Osteoblast (primary cell): ENCODE results near the gene ZNF212. TPM values are rescaled to one million over a fixed set of nuclear protein-coding genes. Genes with fewer than 3 reads are reported as not detected.

Experiments used
- DNase-seq: peaks from one replicate; pipeline ENCODE4 v3.0.0; 2011; ENCODE audit warnings: low spot score, mixed read lengths; ENCODE audit not compliant: insufficient read length; ENCODE audit errors: missing footprints
- H2AFZ ChIP-seq: 2 replicates; pipeline ENCODE4 v1.6.0; 2011; ENCODE audit warnings: mild to moderate bottlenecking, low read length
- H3K27ac ChIP-seq: 2 replicates; pipeline ENCODE4 v1.5.1; 2011; ENCODE audit warnings: mild to moderate bottlenecking, low read depth, low read length, moderate library complexity
- H3K27me3 ChIP-seq: 2 replicates; pipeline ENCODE4 v1.6.0; 2012; ENCODE audit warnings: mild to moderate bottlenecking, control low read depth, inconsistent platforms, low read length, moderate library complexity; ENCODE audit not compliant: insufficient read depth
- H3K36me3 ChIP-seq: 2 replicates; pipeline ENCODE4 v1.5.1; 2011; ENCODE audit warnings: mild to moderate bottlenecking, low read length, control low read depth, moderate library complexity; ENCODE audit not compliant: insufficient read depth
- H3K4me1 ChIP-seq: 2 replicates; pipeline ENCODE4 v1.5.1; 2011; ENCODE audit warnings: mild to moderate bottlenecking, low read length, control low read depth, moderate library complexity; ENCODE audit not compliant: insufficient read depth
- H3K4me2 ChIP-seq: 2 replicates; pipeline ENCODE4 v1.6.0; 2011; ENCODE audit warnings: mild to moderate bottlenecking, low read length; ENCODE audit not compliant: insufficient read depth
- H3K4me3 ChIP-seq: fragments of 200-600 bp; sonication (generic); 3 replicates; pipeline ENCODE4 v1.5.1; 2012; ENCODE audit warnings: mild to moderate bottlenecking, low read length, inconsistent platforms; ENCODE audit not compliant: insufficient read depth
- H3K79me2 ChIP-seq: 2 replicates; pipeline ENCODE4 v1.6.0; 2012; ENCODE audit warnings: mild to moderate bottlenecking, low read length, control low read depth, inconsistent platforms; ENCODE audit not compliant: insufficient read depth
- H3K9me3 ChIP-seq: 2 replicates; pipeline ENCODE4 v1.5.1; 2011; ENCODE audit warnings: low read depth, low read length, control low read depth
- H4K20me1 ChIP-seq: 2 replicates; pipeline ENCODE4 v1.6.0; 2012; ENCODE audit warnings: mild to moderate bottlenecking, low read length, control low read depth; ENCODE audit not compliant: insufficient read depth
- CTCF ChIP-seq: IDR thresholded peaks from 2 replicates; pipeline ENCODE4 v1.5.1; 2011; ENCODE audit warnings: mild to moderate bottlenecking, low read depth, low read length, moderate library complexity; ENCODE audit errors: extremely low read depth
- total RNA-seq: library from RNA; depleted of rRNA; stranded (reverse); fragments of >200 nt; gene quantifications from 2 replicates; pipeline ENCODE4 v1.2.3, GENCODE V29; 2012

Gene ZNF212
- total RNA-seq, 1 donor = 9.0 TPM

DNA sequence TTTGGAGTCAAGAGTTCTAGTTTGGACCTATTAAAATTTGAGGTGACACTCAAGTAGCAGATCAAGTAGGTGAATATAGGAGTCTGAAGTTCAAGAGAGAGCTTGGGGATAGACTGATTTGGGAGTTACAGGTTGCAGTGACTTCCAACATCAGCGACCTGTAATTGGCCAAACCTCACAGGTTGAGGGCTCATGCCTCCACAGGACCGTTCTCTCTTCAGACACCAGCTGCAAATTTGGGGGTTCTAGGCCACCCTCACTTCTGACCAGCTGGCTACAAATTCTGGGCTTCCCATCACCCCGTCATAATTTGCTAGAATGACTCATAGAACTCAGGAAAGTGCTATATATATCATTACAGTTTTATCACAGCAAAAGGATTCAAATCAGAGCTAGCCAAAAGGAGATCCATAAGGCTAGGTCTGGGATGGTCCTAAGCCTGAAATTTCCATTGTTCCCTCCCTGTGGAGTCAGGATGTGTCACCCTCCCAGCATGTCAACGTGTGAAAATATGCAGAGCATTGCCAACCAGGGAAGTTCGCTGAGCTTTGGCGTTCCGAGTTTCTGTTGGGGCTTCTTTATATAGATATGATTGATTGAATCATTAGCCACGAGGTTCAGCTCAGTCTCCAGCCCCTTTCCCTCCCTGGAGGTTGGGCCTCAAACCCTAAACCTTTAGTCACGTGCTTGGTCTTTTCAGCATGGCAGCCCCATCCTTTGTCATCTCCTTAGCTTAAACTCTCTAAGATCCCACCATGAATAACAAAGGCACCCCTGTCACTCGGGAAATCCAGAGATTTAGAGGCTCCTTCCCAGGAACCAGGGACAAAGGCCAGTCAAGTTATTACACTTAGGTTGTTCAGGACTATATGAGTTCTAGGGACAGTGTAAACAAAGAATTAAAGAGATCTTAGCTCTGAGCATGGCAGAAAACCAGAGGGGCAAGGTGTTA is 20.7 kb upstream of the ZNF212 start:
- no peaks in the 10 kb centered on the region for H3K79me2 ChIP-seq
- peaks cover 4% of the 10 kb centered on the region for H4K20me1 ChIP-seq
- H3K4me1 ChIP-seq = peaks cover 18% of the 10 kb centered on the region
- no peaks in the 10 kb centered on the region for H3K27me3 ChIP-seq
- H3K27ac ChIP-seq = peak overlapping the region; percentile 4
- no peak overlapping the region for H3K4me3 ChIP-seq
- no peak overlapping the region for H3K4me2 ChIP-seq
- H3K9me3 ChIP-seq = no peaks in the 10 kb centered on the region
- no peak for TF ChIP-seq CTCF
- no peak overlapping the region for H2AFZ ChIP-seq
- H3K36me3 ChIP-seq = peaks cover 37% of the 10 kb centered on the region
- DNase-seq = peak; percentile 94

DNA sequence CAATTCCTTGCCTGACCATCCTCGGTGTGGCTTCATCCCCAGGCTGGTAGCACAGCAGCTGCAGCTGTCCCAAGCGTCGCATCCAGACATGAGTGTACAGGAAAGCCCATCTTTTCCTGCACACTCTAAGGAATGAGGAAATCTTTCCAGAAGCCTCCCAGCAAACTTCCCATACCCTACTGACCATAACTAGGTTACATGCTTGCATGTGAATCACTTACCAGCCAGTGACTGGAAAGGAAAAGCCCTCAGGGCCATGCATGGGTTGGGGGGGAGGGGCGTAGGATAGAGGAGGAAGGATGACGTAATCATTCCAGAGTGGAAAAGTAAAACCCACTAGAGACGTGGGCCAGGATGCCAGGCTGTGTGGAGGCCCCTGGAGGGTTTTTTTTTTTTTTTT is 18.9 kb upstream of the ZNF212 start:
- Histone ChIP-seq H3K9me3 (no peaks in the 10 kb centered on the region), H3K36me3 (peaks cover 24% of the 10 kb centered on the region), H2AFZ (no peak overlapping the region), H3K4me3 (no peak overlapping the region), H4K20me1 (peaks cover 4% of the 10 kb centered on the region), H3K4me2 (no peak overlapping the region), H3K4me1 (peaks cover 18% of the 10 kb centered on the region), H3K27ac (peak overlapping the region; percentile 84), H3K79me2 (no peaks in the 10 kb centered on the region), H3K27me3 (no peaks in the 10 kb centered on the region)
- TF ChIP-seq CTCF = no peak
- peak; percentile 99 for DNase-seq

GRCh38 chr7:149223176-149223575 is 16.3 kb upstream of the ZNF212 start:
- Histone ChIP-seq H3K9me3 (no peaks in the 10 kb centered on the region), H3K4me1 (peaks cover 17% of the 10 kb centered on the region), H4K20me1 (peaks cover 4% of the 10 kb centered on the region), H3K4me2 (no peak overlapping the region), H2AFZ (no peak overlapping the region), H3K27me3 (no peaks in the 10 kb centered on the region), H3K4me3 (no peak overlapping the region), H3K79me2 (no peaks in the 10 kb centered on the region), H3K36me3 (peaks cover 9% of the 10 kb centered on the region), H3K27ac (no peak overlapping the region)
- no peak for TF ChIP-seq CTCF
- DNase-seq = no peak

- Histone ChIP-seq H3K27ac (no peak overlapping the region), H2AFZ (no peak overlapping the region), H3K4me1 (peaks cover 11% of the 10 kb centered on the region), H3K4me3 (no peak overlapping the region), H3K9me3 (no peaks in the 10 kb centered on the region), H4K20me1 (peaks cover 4% of the 10 kb centered on the region), H3K79me2 (no peaks in the 10 kb centered on the region), H3K4me2 (no peak overlapping the region), H3K36me3 (peaks cover 9% of the 10 kb centered on the region), H3K27me3 (no peaks in the 10 kb centered on the region)
- DNase-seq = no peak
- no peak for TF ChIP-seq CTCF
These were observed 15.7 kb upstream of the ZNF212 start for GRCh38 chr7:149223761-149224160.
